ENCODE results near the gene PIP5K1C.

- no peak for TF ChIP-seq CTCF (IDR thresholded peaks at IDR 0.05)
- TF ChIP-seq POLR2A (IDR thresholded peaks at IDR 0.05): no peak
Observed at GRCh38 chr19:3625996-3626472, 74.2 kb downstream of the PIP5K1C start.

Measured in body of pancreas (tissue), 4 donors.